ENCODE measurements around the gene HOXC11. TPM values are rescaled to one million over a fixed set of nuclear protein-coding genes. Genes with fewer than 3 reads are reported as not detected.

The HOXC11 gene
- polyA plus RNA-seq, 10 donors, result 0.08 to 9.7 (median 2.8) TPM; not detected in 4

DNA sequence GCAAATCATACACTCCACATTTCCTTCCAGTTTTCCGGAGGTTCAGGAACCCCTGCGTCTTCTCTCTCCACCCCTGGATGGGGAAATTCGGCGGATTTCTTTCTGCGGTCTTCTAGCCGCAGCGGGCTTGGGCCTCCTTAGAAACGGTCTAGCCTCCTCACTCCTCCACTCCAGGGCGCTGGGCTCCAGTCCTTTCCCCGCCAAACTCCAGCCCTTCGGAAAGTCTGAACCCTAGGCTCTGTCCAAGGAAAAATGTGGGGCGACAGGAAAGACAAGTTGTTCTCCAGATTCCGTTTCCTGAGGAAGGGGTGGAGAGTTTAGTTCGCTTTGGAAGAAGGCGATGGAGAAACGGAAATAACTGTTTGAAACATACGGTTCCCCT lies 10.6 kb downstream of the HOXC11 start:
- no peak for DNase-seq

DNA sequence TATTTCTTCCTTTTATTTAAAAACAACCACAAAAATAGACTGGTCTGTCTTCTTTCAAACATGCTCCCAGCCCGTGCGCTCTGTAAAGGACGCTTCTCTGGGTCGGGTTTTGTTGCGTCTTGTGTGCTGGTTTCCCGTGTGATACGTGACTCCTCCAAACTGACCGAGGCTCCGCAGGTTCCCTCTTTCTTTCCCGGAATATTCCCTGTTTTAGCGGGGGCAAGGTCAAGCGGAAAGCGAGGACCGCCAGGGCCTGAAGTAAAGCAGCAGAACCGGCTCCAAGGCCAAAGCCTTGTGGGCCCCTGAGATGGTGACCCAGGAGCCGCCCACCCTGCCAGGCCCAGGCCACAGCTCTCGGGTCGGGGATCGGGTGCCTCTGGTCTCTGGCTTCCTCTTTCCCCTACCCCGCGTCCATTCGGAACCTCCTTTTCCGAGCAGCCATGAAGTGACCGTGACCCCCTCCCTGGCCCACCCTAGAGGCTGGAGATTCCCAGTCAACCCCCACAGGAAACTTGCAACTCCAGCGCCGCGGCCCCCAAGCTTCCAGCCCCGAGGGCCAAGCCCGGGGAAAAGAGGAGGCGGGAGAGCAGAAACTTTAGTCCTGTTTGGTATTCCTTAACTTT lies 11.1 kb downstream of the HOXC11 start:
- peak in 1 of 3 donors; percentile 88 for DNase-seq

GRCh38 chr12:53984901-53985691 lies 12.2 kb downstream of the HOXC11 start, which contains the start of gene HOXC10:
Gene HOXC10, plus strand, starts transcription at chr12:53985146. Its CDS starts 114 bp downstream, at chr12:53985260.
- DNase-seq, result peak; percentile 86 to 99 (median 93)

DNA sequence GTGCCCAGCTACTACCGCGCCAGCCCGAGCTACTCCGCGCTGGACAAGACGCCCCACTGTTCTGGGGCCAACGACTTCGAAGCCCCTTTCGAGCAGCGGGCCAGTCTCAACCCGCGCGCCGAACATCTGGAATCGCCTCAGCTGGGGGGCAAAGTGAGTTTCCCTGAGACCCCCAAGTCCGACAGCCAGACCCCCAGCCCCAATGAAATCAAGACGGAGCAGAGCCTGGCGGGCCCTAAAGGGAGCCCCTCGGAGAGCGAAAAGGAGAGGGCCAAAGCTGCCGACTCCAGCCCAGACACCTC lies 12.7 kb downstream of the HOXC11 start:
- DNase-seq, result no peak

GRCh38 chr12:53985994-53986685 lies 13.2 kb downstream of the HOXC11 start:
- peak in 1 of 3 donors; percentile 84 for DNase-seq

GRCh38 chr12:53986686-53987483 lies 14.0 kb downstream of the HOXC11 start:
- no peak for DNase-seq

GRCh38 chr12:53987787-53988230 lies 14.9 kb downstream of the HOXC11 start:
- peak in 1 of 3 donors; percentile 68 for DNase-seq

DNA sequence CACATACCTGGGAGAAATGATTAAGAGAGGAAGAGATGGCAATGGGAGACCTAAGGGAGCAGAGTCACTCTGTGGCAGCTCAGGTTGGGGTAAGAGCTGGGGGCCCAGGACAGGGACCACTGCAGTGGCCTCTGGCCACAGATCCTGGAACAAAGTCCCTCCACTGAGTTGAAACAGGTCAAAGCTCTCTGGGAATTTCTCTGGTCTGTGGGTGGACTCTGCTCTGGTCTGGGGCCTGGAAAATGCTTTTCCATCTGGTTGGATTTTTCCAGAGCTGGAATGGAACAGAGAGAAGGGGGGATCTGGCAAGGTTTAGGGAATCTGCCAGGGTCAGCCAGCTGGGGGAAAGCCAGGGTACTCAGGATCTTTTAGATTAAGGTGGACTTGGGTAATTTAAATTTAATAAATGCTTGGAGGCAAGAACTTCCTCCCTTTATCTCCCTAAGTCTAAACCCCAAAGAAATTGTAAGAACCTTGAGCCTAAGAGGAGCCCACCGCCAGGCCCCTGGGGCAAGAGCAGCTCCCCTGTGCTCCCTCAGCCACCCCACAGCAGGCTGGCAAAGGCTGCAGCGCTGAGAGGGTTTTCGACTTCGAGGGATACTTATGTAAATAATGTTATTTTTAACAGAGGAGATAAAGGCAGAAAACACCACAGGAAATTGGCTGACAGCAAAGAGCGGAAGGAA lies 15.8 kb downstream of the HOXC11 start:
- DNase-seq, result no peak

- peak in 1 of 3 donors; percentile 91 for DNase-seq
Measured at GRCh38 chr12:53989227-53990113, 16.5 kb downstream of the HOXC11 start.

- peak in 1 of 3 donors; percentile 74 for DNase-seq
Measured at GRCh38 chr12:53990311-53991076, 17.6 kb downstream of the HOXC11 start.

- peak in 1 of 3 donors; percentile 85 for DNase-seq
Measured at GRCh38 chr12:53991077-53991460, 18.1 kb downstream of the HOXC11 start.

DNA sequence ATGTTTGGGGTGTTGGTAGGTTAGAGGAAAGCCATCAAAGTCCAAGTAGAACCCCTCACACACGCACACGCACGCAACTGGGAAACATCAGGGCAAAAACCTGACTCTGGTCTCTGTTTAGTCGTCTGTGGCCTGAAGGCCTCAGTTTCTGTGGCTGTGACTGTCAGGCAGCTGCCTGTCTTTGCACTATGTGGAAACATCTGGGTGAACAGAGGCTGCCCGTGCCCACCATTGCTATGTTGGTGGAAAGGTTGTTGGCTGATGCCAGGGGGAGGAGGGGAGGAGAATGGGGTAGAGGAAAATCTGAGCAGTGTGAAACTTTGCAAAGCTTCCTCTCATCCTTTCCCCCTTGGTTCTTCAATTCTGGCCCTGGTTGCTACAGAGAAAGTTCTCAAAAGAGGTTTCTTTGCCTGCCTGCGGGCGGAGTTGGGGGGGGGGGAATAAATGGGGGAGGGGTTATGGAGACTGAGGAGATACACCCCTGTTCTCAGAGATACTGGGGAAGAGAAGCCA lies 19.5 kb downstream of the HOXC11 start:
- DNase-seq, result peak in 1 of 3 donors; percentile 59

- peak in 1 of 3 donors; percentile 76 for DNase-seq
Measured at GRCh38 chr12:53993162-53994008, 20.5 kb downstream of the HOXC11 start.

DNA sequence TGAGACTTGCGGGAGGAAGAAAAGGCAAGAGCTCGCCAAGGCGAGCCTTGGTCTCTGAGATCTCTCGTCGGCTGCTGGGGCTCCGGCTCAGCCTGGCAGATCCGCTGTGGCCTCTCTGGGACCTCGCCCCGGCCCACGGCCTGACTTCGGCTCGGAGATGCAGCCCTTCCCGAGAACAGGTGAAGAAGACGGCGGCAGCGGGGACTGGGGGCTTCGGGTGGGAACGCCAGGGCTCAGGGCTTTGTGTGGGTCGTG lies 21.0 kb downstream of the HOXC11 start:
- DNase-seq, result peak in 1 of 3 donors; percentile 82

DNA sequence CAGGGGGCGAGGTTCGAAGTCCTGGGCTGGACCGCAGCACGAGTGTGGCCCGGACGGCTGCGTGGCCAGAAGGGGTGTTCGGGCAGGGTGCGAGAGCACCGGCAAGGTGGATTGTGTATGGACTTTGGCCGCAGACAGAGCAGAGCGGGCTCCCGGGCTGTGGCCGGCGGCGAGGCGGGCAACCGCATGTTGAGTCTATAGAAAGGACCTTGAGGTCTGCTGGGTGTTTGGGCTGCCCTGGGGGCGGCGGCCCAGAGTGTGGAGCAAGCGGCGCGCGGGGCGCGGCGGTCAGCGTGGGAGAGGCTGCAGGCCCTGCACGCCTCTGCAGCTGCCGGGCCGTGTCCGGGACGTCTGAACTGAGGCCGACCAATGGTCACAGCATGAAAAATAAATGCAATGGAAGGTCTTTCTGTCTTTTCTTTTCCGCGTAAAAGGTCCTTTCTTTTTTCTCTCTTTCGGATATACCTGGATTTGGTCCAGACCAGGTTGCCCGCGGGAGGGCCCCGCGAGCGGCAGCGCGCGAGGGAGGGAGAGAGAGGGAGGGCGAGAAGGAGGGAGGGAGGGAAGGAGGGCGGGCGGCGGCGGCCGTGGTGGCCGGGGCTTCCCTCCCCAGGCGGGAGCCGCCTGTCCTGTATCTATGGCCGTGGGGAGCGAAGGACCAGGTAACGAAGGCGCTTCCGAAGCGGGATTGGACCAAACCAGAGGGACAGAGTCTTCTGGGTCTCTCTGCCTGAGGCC lies 21.5 kb downstream of the HOXC11 start:
- peak in 1 of 3 donors; percentile 84 for DNase-seq

GRCh38 chr12:53995002-53995377 lies 22.1 kb downstream of the HOXC11 start:
- no peak for DNase-seq

DNA sequence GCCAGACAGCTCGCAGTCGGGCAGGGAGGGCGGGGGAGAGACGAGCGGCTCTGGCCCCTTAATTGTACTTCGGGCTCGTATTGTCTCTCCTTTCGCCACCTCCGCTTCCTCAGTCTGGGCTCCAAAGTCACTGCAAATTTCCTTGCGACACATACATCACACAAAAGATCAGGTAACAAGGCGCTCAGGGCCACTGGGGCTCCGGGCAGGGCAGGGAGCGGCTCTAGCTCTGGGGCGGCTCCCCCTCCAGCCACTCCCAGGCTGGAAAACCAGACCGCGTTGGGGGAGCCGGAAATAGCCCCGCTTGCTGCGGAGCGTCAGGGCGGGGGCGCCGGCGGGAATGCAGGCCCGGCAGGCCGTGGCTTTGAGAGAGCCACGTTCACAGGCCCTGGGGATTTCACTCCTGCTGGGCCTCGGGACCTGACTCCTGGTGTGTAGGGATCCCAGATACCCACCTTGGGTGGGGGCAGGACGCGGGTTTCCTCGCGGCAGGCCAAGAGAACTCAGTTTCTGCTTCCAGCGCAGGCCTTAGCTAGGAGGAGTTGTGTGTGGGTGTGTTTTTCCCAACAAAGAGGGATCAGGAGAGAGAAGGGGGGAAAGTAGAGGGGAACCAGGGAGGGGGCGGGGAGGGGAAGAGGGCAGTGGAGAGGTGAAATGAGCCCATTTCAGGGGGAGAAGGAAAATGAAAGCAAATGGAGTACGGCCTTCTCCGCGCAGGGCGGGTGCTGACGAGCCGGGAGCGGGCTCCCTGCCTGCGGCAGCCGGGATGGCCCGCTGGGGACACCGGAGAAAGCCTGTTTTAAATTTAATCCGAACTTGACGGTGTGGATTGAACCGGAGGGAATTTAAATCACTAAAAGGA lies 22.7 kb downstream of the HOXC11 start:
- DNase-seq, result peak in 1 of 3 donors; percentile 93
